Stimulated activated naive CD8-positive, alpha-beta T cell treated with anti-CD3 and anti-CD28 coated beads, Interleukin-15, amount 100 ng/mL, for 72 hours (primary cell): ENCODE measurements around the gene VSIG10L2.

Source experiments
- ATAC-seq: fragments of 150-1000 bp; cut with Tn5 transposase; 2 replicates; pipeline ENCODE4 v1.10.0; 2021; ENCODE audit warnings: mild to moderate bottlenecking, moderate library complexity
- DNase-seq, 2 donors: peaks; one replicate each; pipeline ENCODE4 v3.0.0; 2021 to 2022
- H3K27ac Mint-ChIP-seq, 2 donors: one replicate each; pipeline ENCODE4 v1.8.0; 2022; ENCODE audit warnings: mild to moderate bottlenecking in 2 of 2, mixed read lengths in 2 of 2, moderate library complexity in 2 of 2
- H3K27me3 Mint-ChIP-seq: one replicate; pipeline ENCODE4 v1.8.0; 2022; ENCODE audit warnings: mixed read lengths
- H3K4me1 Mint-ChIP-seq: one replicate; pipeline ENCODE4 v1.8.0; 2022; ENCODE audit warnings: mild to moderate bottlenecking, mixed read lengths
- H3K4me3 Mint-ChIP-seq, 2 donors: one replicate each; pipeline ENCODE4 v1.8.0; 2022; ENCODE audit warnings: mild to moderate bottlenecking in 2 of 2, mixed read lengths in 2 of 2, moderate library complexity in 1 of 2
- H3K9me3 Mint-ChIP-seq, 2 donors: one replicate each; pipeline ENCODE4 v1.8.0; 2022; ENCODE audit warnings: mixed read lengths in 2 of 2

VSIG10L2 gene

DNA sequence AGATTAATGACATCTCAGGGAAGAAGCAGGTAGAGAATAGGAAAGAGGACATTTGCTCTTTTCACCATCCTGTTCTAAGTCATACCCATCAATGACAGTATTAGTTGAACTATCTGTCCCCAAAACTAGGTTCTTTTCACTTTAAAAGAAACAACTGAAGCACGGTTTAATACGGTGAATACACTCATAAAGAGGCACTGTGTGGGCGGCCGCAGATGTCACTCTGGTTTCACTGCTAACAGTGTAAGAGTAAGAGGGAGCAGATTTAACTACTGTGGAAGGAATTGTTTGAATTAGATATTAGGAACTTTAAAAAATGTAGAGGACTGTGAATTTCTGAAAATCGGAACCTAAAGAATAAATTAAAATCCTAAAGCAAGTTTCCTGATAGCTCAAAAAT lies 49.5 kb downstream of the VSIG10L2 start:
- Mint-ChIP-seq H3K27ac (no peak overlapping the region), H3K4me3 (no peak overlapping the region), H3K27me3 (no peaks in the 10 kb centered on the region), H3K9me3 (no peaks in the 10 kb centered on the region), H3K4me1 (peaks cover 9% of the 10 kb centered on the region)
- DNase-seq (peak in 1 of 2 donors; percentile 14), ATAC-seq (peak; percentile 71)

DNA sequence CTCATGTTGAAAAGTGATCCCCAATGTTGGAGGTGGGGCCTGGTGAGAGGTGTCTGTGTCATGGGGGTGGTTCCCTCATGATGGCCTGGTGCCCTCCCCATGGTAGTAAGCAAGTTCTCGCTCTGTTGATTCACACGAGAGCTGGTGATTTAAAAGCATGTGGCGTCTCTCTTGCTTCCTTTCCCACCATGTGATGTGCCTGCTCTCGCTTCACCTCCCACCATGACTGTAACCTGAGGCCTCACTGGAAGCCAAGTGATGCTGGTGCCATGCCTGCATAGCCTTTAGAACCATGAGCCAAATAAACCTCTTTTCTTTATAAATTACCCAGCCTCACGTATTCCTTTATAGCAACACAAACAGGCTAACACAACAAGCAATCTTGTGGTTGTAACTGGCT lies 52.4 kb downstream of the VSIG10L2 start:
- DNase-seq (no peak), ATAC-seq (no peak)
- no peak overlapping the region for H3K27ac Mint-ChIP-seq
- no peaks in the 10 kb centered on the region for H3K9me3 Mint-ChIP-seq
- no peaks in the 10 kb centered on the region for H3K27me3 Mint-ChIP-seq
- H3K4me3 Mint-ChIP-seq: no peak overlapping the region
- H3K4me1 Mint-ChIP-seq: peaks cover 12% of the 10 kb centered on the region

DNA sequence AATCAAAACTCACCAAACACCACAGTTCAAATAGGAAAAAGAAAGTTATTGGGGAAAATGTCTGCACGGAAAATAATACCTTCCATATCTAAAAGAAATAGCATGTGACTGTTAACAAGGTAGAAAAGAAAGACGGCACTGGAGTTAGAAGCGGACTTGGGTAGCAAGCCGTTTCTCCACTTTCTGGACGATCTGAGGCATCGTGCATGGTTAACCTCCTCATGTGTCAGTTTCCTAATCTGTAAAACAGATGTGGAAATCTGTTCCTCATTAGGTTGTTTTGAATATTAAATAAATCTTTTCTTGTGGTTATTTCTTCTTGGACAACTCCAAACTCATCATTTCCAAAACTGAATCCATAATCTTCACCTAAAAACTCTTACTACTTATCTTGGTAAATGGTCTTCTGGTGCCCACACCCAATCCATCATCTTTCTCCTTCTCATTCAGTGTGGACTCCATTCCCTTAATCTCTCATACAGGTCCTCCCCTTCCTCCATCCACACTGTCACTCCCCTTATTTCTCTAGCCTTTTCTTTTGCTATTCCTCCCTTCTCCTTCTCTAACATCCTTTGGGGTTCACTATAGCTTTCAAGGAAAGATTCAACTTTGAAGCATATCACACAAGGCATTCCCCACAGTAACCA lies 53.5 kb downstream of the VSIG10L2 start:
- ATAC-seq: no peak

DNA sequence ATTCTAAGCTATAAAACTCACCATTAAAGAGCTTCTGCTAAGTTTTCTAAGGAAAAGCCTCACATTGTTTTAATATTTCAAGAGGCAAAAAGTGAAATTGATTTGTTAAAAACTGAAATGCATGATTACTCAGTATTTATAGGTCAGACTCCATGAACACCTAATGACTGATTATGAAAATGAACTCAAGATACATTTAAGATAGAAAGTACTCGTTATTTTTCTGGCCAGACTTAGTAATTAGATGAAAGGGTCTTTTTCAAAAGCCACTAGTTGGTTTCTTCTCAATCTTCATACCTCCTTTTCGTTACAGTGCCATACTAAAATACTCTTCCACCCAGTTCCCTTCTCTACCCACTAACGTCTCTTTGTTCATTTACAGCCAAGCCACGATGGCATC lies 56.3 kb downstream of the VSIG10L2 start:
- no peaks in the 10 kb centered on the region for H3K27me3 Mint-ChIP-seq
- no peak for ATAC-seq

More for the DNA sequence above, 53.5 kb downstream of the VSIG10L2 start:
- no peak for DNase-seq
- H3K9me3 Mint-ChIP-seq: no peaks in the 10 kb centered on the region
- no peaks in the 10 kb centered on the region for H3K27me3 Mint-ChIP-seq
- H3K27ac Mint-ChIP-seq: no peak overlapping the region
- H3K4me3 Mint-ChIP-seq: no peak overlapping the region
- H3K4me1 Mint-ChIP-seq: peaks cover 12% of the 10 kb centered on the region

More for the DNA sequence above, 56.3 kb downstream of the VSIG10L2 start:
- no peak overlapping the region for H3K4me3 Mint-ChIP-seq
- DNase-seq: no peak
- no peaks in the 10 kb centered on the region for H3K9me3 Mint-ChIP-seq
- H3K4me1 Mint-ChIP-seq: peaks cover 5% of the 10 kb centered on the region
- H3K27ac Mint-ChIP-seq: no peak overlapping the region
